ENCODE measurements around the gene BCL11B.

BCL11B gene

DNA sequence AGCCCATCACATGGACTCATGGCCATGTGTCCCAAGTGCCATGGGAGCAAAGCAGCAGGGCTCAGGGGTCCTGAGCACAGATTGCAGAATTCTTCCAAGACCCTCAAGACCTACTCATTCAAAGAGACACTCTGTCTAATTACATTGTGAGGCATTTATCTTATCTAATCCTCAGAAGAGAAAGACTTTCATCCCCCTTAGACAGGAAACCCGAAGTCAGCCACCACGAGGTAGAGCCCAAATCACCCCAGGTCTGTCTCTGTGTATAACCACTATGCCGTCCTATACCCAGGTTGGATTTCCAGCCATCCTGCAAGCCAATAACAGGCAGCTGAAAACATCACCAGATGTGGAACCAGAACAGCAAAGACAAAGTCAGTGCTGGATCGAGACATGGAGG, 8.9 kb upstream of the BCL11B start:
- DNase-seq (ENCODE audit: extremely low spot score), result no peak
- POLR2A ChIA-PET, result no interaction called here
- TF ChIP-seq L3MBTL2 (conservative IDR thresholded peaks at IDR 0.05), result no peak
- TF ChIP-seq FOXA1 (IDR thresholded peaks at IDR 0.05), result no peak
- no peak for TF ChIP-seq LEF1 (IDR thresholded peaks at IDR 0.05; ENCODE audit: borderline replicate concordance)
- TF ChIP-seq FOXK2 (IDR thresholded peaks at IDR 0.05), result no peak
- TF ChIP-seq CTBP1 (IDR thresholded peaks at IDR 0.05; ENCODE audit: borderline replicate concordance), result no peak
- TF ChIP-seq ELF4 (IDR thresholded peaks at IDR 0.05), result no peak
- no peak for TF ChIP-seq PKNOX1 (IDR thresholded peaks at IDR 0.05)
- no peak for TF ChIP-seq FOXM1 (IDR thresholded peaks at IDR 0.05; ENCODE audit: borderline replicate concordance)
- TF ChIP-seq SUZ12 (IDR thresholded peaks at IDR 0.05), result no peak
- TF ChIP-seq HDGF (IDR thresholded peaks at IDR 0.05; ENCODE audit: borderline replicate concordance), result no peak
- TF ChIP-seq TARDBP (IDR thresholded peaks at IDR 0.05), result no peak
- no peak for TF ChIP-seq SP1 (IDR thresholded peaks at IDR 0.05)
- TF ChIP-seq ZNF384 (IDR thresholded peaks at IDR 0.05), result no peak
- TF ChIP-seq NFRKB (IDR thresholded peaks at IDR 0.05), result no peak
- no peak for TF ChIP-seq BHLHE40 (IDR thresholded peaks at IDR 0.05; ENCODE audit: borderline replicate concordance)
- CTCF ChIA-PET, result no interaction called here

- ChIA-PET CTCF (no interaction called here), POLR2A (no interaction called here)
- DNase-seq (ENCODE audit: extremely low spot score), result no peak
- TF ChIP-seq FOXK2 (IDR thresholded peaks at IDR 0.05), result no peak
Observed at GRCh38 chr14:99280066-99280731, 8.2 kb upstream of the BCL11B start.

DNA sequence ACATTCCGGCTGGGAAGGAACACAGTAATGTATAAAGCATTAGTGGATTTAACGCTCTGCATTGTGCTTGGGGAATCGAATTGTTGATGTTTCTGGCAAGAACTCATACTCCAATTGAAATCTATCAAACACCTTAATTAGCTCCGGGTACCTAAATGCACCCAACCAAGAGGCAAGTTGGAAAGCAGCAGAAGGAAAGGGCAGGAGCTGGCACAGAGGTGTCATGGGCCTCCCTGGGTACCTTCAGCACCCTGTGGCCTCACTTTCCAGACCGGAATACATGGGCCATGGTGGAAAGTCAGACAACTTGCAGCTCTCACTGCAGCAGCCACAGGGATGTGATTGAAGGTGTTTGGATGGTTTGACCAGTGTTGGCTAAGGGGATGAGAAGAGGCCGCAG, 6.8 kb upstream of the BCL11B start:
- POLR2A ChIA-PET, result no interaction called here

GRCh38 chr14:99277530-99277929, 5.5 kb upstream of the BCL11B start:
- no peak for DNase-seq (ENCODE audit: extremely low spot score)
- ChIA-PET CTCF (interaction anchor here (0.7 to 0.9 kb wide), 2 partner anchors 1386 to 1659 kb away, joined by 3 to 4 read pairs; no protein-coding TSS in a partner anchor), POLR2A (interaction anchor here (1.0 kb wide), 1 partner anchor 103 kb away, joined by 3 read pairs; no protein-coding TSS in a partner anchor)
- TF ChIP-seq NFRKB (IDR thresholded peaks at IDR 0.05), result no peak
- no peak for TF ChIP-seq SUZ12 (IDR thresholded peaks at IDR 0.05)
- no peak for TF ChIP-seq FOXM1 (IDR thresholded peaks at IDR 0.05; ENCODE audit: borderline replicate concordance)
- no peak for TF ChIP-seq FOXK2 (IDR thresholded peaks at IDR 0.05)
- TF ChIP-seq BHLHE40 (IDR thresholded peaks at IDR 0.05; ENCODE audit: borderline replicate concordance), result no peak
- no peak for TF ChIP-seq FOXA1 (IDR thresholded peaks at IDR 0.05)
- TF ChIP-seq ELF4 (IDR thresholded peaks at IDR 0.05), result no peak
- TF ChIP-seq L3MBTL2 (conservative IDR thresholded peaks at IDR 0.05), result no peak
- no peak for TF ChIP-seq LEF1 (IDR thresholded peaks at IDR 0.05; ENCODE audit: borderline replicate concordance)
- no peak for TF ChIP-seq ARNT (IDR thresholded peaks at IDR 0.05)
- no peak for TF ChIP-seq HDGF (IDR thresholded peaks at IDR 0.05; ENCODE audit: borderline replicate concordance)
- TF ChIP-seq ZNF384 (IDR thresholded peaks at IDR 0.05), result no peak
- no peak for TF ChIP-seq TARDBP (IDR thresholded peaks at IDR 0.05)
- TF ChIP-seq CTBP1 (IDR thresholded peaks at IDR 0.05; ENCODE audit: borderline replicate concordance), result no peak
- no peak for TF ChIP-seq PKNOX1 (IDR thresholded peaks at IDR 0.05)
- no peak for TF ChIP-seq SP1 (IDR thresholded peaks at IDR 0.05)

More for the DNA sequence above, 6.8 kb upstream of the BCL11B start:
- no peak for DNase-seq (ENCODE audit: extremely low spot score)
- CTCF ChIA-PET, result interaction anchor here (1.5 kb wide), 1 partner anchor 41 kb away, joined by 5 read pairs; no protein-coding TSS in a partner anchor
- TF ChIP-seq SUZ12 (IDR thresholded peaks at IDR 0.05) (no peak), ELF4 (IDR thresholded peaks at IDR 0.05) (no peak), FOXA1 (IDR thresholded peaks at IDR 0.05) (no peak), NFRKB (IDR thresholded peaks at IDR 0.05) (no peak), ARNT (IDR thresholded peaks at IDR 0.05) (no peak), HDGF (IDR thresholded peaks at IDR 0.05; ENCODE audit: borderline replicate concordance) (no peak), L3MBTL2 (conservative IDR thresholded peaks at IDR 0.05) (no peak), LEF1 (IDR thresholded peaks at IDR 0.05; ENCODE audit: borderline replicate concordance) (no peak), CTBP1 (IDR thresholded peaks at IDR 0.05; ENCODE audit: borderline replicate concordance) (no peak), TARDBP (IDR thresholded peaks at IDR 0.05) (no peak), SP1 (IDR thresholded peaks at IDR 0.05) (no peak), BHLHE40 (IDR thresholded peaks at IDR 0.05; ENCODE audit: borderline replicate concordance) (no peak), FOXM1 (IDR thresholded peaks at IDR 0.05; ENCODE audit: borderline replicate concordance) (no peak), FOXK2 (IDR thresholded peaks at IDR 0.05) (no peak)

GRCh38 chr14:99276482-99276881, 4.5 kb upstream of the BCL11B start:
- ChIA-PET CTCF (interaction anchor here (1.0 kb wide), 1 partner anchor 43 kb away, joined by 4 read pairs; no protein-coding TSS in a partner anchor), POLR2A (no interaction called here)
- no peak for TF ChIP-seq HDGF (IDR thresholded peaks at IDR 0.05; ENCODE audit: borderline replicate concordance)
- TF ChIP-seq FOXK2 (IDR thresholded peaks at IDR 0.05), result no peak
- TF ChIP-seq BHLHE40 (IDR thresholded peaks at IDR 0.05; ENCODE audit: borderline replicate concordance), result no peak
- TF ChIP-seq ELF4 (IDR thresholded peaks at IDR 0.05), result no peak
- no peak for TF ChIP-seq CTBP1 (IDR thresholded peaks at IDR 0.05; ENCODE audit: borderline replicate concordance)
- no peak for TF ChIP-seq L3MBTL2 (conservative IDR thresholded peaks at IDR 0.05)
- no peak for TF ChIP-seq SUZ12 (IDR thresholded peaks at IDR 0.05)
- no peak for TF ChIP-seq TARDBP (IDR thresholded peaks at IDR 0.05)
- TF ChIP-seq ARNT (IDR thresholded peaks at IDR 0.05), result no peak
- no peak for TF ChIP-seq PKNOX1 (IDR thresholded peaks at IDR 0.05)
- no peak for TF ChIP-seq FOXA1 (IDR thresholded peaks at IDR 0.05)
- DNase-seq (ENCODE audit: extremely low spot score), result no peak

DNA sequence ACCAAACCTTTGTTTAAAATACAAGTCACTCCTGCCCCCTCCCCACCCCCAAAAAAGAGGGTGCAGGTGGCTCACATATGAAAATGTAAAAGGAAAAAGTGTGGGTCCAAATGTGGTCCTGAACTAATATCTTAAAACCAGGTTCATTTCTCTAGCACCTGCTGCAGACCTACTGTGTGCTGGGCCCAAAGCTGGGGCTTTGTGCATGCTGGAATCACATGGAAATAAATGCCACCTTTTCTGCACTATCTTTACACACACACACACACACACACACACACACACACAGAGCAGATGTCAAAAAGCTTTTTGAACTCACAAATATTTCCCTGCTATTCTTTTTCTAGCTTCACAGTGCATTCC, 3.2 kb upstream of the BCL11B start:
- no peak for TF ChIP-seq ARNT (IDR thresholded peaks at IDR 0.05)
- TF ChIP-seq TARDBP (IDR thresholded peaks at IDR 0.05), result no peak
- TF ChIP-seq ELF4 (IDR thresholded peaks at IDR 0.05), result no peak
- TF ChIP-seq ZNF384 (IDR thresholded peaks at IDR 0.05), result no peak
- TF ChIP-seq SP1 (IDR thresholded peaks at IDR 0.05), result no peak
- TF ChIP-seq PKNOX1 (IDR thresholded peaks at IDR 0.05), result no peak
- POLR2A ChIA-PET, result interaction anchor here (1.1 kb wide), 1 partner anchor 10 kb away, joined by 3 read pairs; no protein-coding TSS in a partner anchor
- no peak for DNase-seq (ENCODE audit: extremely low spot score)
- CTCF ChIA-PET, result interaction anchor here (0.9 to 1.1 kb wide), 3 partner anchors 8 to 12 kb away, joined by 3 to 6 read pairs (median 3); no protein-coding TSS in a partner anchor

Data from HEK293T (cell line).